Upper lobe of left lung (tissue), 6 donors: ENCODE measurements around the gene CHST8. TPM values are rescaled to one million over a fixed set of nuclear protein-coding genes. Genes with fewer than 3 reads are reported as not detected.

ENCODE experiments used
- ATAC-seq, 2 donors: fragments of 200-7000 bp; cut with Tn5 transposase; one replicate each; pipeline ENCODE4 v1.9.1; 2022; ENCODE audit warnings: mild to moderate bottlenecking in 2 of 2, moderate library complexity in 2 of 2; ENCODE audit not compliant: low FRiP score in 2 of 2
- DNase-seq, 2 donors: peaks; one replicate each; pipeline ENCODE4 v3.0.0-alpha.2; 2019 to 2020
- H3K27ac ChIP-seq, 4 donors: fragments of 200-600 bp; sonication (generic); one replicate each; pipeline ENCODE4 v1.5.1; 2016 to 2019
- H3K27me3 ChIP-seq, 4 donors: fragments of 200-600 bp; sonication (generic); one replicate each; pipeline ENCODE4 v1.5.1; 2017 to 2019
- H3K36me3 ChIP-seq, 4 donors: fragments of 200-600 bp; sonication (generic); one replicate each; pipeline ENCODE4 v1.5.1; 2016 to 2019
- H3K4me1 ChIP-seq, 4 donors: fragments of 200-600 bp; sonication (generic); one replicate each; pipeline ENCODE4 v1.5.1; 2018 to 2019
- H3K4me3 ChIP-seq, 4 donors: fragments of 200-600 bp; sonication (generic); one replicate each; pipeline ENCODE4 v1.5.1; 2017 to 2019; ENCODE audit warnings: mild to moderate bottlenecking in 2 of 4, moderate library complexity in 1 of 4
- H3K9me3 ChIP-seq, 4 donors: fragments of 200-600 bp; sonication (generic); one replicate each; pipeline ENCODE4 v1.5.1; 2018 to 2019
- CTCF ChIP-seq, 6 experiments: fragments of 450-650 bp in 4 of 6; fragments of 200-600 bp in 2 of 6; sonication (generic) in 2 of 6; IDR thresholded peaks; one replicate each; pipeline ENCODE4 v1.5.1; 2016 to 2019; ENCODE audit warnings: antibody characterized with exemption in 6 of 6
- EP300 ChIP-seq, 4 donors: sonication (generic); formaldehyde crosslinking; IDR thresholded peaks; one replicate each; pipeline ENCODE4 v1.5.1; 2017; ENCODE audit warnings: antibody characterized with exemption in 4 of 4, control low read depth in 2 of 4
- POLR2A ChIP-seq, 4 donors: fragments of 450-650 bp; IDR thresholded peaks; one replicate each; pipeline ENCODE4 v1.5.1; 2016 to 2017; ENCODE audit warnings: antibody characterized with exemption in 4 of 4, mild to moderate bottlenecking in 2 of 4
- POLR2AphosphoS5 ChIP-seq, 2 donors: sonication (generic); formaldehyde crosslinking; IDR thresholded peaks; one replicate each; pipeline ENCODE4 v1.5.1; 2017; ENCODE audit warnings: antibody characterized with exemption in 2 of 2
- WGBS, 2 donors: methylation state at CpG; one replicate each; pipeline ENCODE4 v1.1.5; 2017 to 2018; 5-methylcytosine and 5-hydroxymethylcytosine counted together
- total RNA-seq, 6 donors: library from RNA; depleted of rRNA in 4 of 6; stranded (reverse); fragments of >200 nt in 4 of 6; gene quantifications; one replicate each; pipeline versions ENCODE4 v1.1.0 to v1.2.1, GENCODE V29; 2016 to 2021
- donor health status: DM: no; HTN: no; CAD: no; lungs with moderate emphysema.
- donor health status: DM: no; HTN: yes; CAD: no; lungs with severe emphysema.

CHST8 gene
- total RNA-seq, 6 donors from 2014 or later: 0.46 to 3.1 (median 0.72) TPM; not detected in 2

GRCh38 chr19:33684538-33685232, 62.9 kb downstream of the CHST8 start:
- Histone ChIP-seq H3K9me3 (no peaks in the 10 kb centered on the region), H3K27ac (no peak overlapping the region), H3K4me1 (no peaks in the 10 kb centered on the region), H3K27me3 (no peaks in the 10 kb centered on the region), H3K36me3 (no peaks in the 10 kb centered on the region), H3K4me3 (no peak overlapping the region)
- DNase-seq (peak in 1 of 2 donors; percentile 52), ATAC-seq (no peak)
- 16 to 27% methylated on average over 12 to 39 of the region's 42 CpGs for WGBS, 2 donors
- TF ChIP-seq EP300 (IDR thresholded peaks at IDR 0.05): no peak
- TF ChIP-seq CTCF (IDR thresholded peaks at IDR 0.05): no peak
- no peak for TF ChIP-seq POLR2AphosphoS5 (IDR thresholded peaks at IDR 0.05)
- no peak for TF ChIP-seq POLR2A (IDR thresholded peaks at IDR 0.05)

GRCh38 chr19:33685541-33685940, 63.8 kb downstream of the CHST8 start:
- no peak for ATAC-seq
- no peak overlapping the region for H3K4me3 ChIP-seq
- H3K9me3 ChIP-seq: no peaks in the 10 kb centered on the region
- no peaks in the 10 kb centered on the region for H3K4me1 ChIP-seq
- WGBS, 2 donors: 65 to 77% methylated on average over 4 to 6 of the region's 6 CpGs
- DNase-seq: no peak
- no peak overlapping the region for H3K27ac ChIP-seq
- TF ChIP-seq EP300 (IDR thresholded peaks at IDR 0.05) (no peak), POLR2A (IDR thresholded peaks at IDR 0.05) (no peak), POLR2AphosphoS5 (IDR thresholded peaks at IDR 0.05) (no peak), CTCF (IDR thresholded peaks at IDR 0.05) (no peak)
- no peaks in the 10 kb centered on the region for H3K27me3 ChIP-seq
- no peaks in the 10 kb centered on the region for H3K36me3 ChIP-seq

GRCh38 chr19:33686262-33686661, 64.5 kb downstream of the CHST8 start:
- Histone ChIP-seq H3K4me3 (no peak overlapping the region), H3K27me3 (no peaks in the 10 kb centered on the region), H3K9me3 (no peaks in the 10 kb centered on the region), H3K4me1 (no peaks in the 10 kb centered on the region), H3K36me3 (no peaks in the 10 kb centered on the region), H3K27ac (no peak overlapping the region)
- ATAC-seq (no peak), DNase-seq (no peak)
- no peak for TF ChIP-seq CTCF (IDR thresholded peaks at IDR 0.05)
- no peak for TF ChIP-seq EP300 (IDR thresholded peaks at IDR 0.05)
- no peak for TF ChIP-seq POLR2A (IDR thresholded peaks at IDR 0.05)
- no peak for TF ChIP-seq POLR2AphosphoS5 (IDR thresholded peaks at IDR 0.05)
- WGBS, 2 donors: 77 to 79% methylated on average over 8 of the region's 8 CpGs

- Histone ChIP-seq H3K9me3 (no peaks in the 10 kb centered on the region), H3K27me3 (no peaks in the 10 kb centered on the region), H3K27ac (no peak overlapping the region), H3K36me3 (no peaks in the 10 kb centered on the region), H3K4me1 (no peaks in the 10 kb centered on the region), H3K4me3 (no peak overlapping the region)
- DNase-seq (peak in 1 of 2 donors; percentile 53), ATAC-seq (no peak)
- WGBS, 2 donors: 73 to 84% methylated on average over 10 to 23 of the region's 24 CpGs
- no peak for TF ChIP-seq POLR2AphosphoS5 (IDR thresholded peaks at IDR 0.05)
- no peak for TF ChIP-seq EP300 (IDR thresholded peaks at IDR 0.05)
- no peak for TF ChIP-seq CTCF (IDR thresholded peaks at IDR 0.05)
- TF ChIP-seq POLR2A (IDR thresholded peaks at IDR 0.05): no peak
Measured at GRCh38 chr19:33686687-33687480, 65.1 kb downstream of the CHST8 start.
